HEK293 (cell line): ENCODE data around the gene HNRNPA0.

ENCODE experiments used
- CTCF ChIA-PET: fragments of 350-600 bp; formaldehyde crosslinking; extraction: SDS; loops from one replicate; lab custom pipeline; 2021; ENCODE audit warnings: antibody characterized with exemption; lab: Yijun Ruan, JAX
- POLR2A ChIA-PET: fragments of 300-600 bp; formaldehyde crosslinking; extraction: SDS; loops from one replicate; lab custom pipeline; 2020; ENCODE audit warnings: antibody characterized with exemption, inconsistent platforms; lab: Yijun Ruan, JAX
- H3K27ac ChIP-seq: fragments of 200-500 bp; sonication (Bioruptor generic); 2 replicates; pipeline ENCODE4 v1.5.1; 2014; ENCODE audit warnings: low read depth, low read length, control low read depth, inconsistent platforms; ENCODE audit errors: extremely low read depth
- H3K36me3 ChIP-seq, 2 experiments: fragments of 200-500 bp in 1 of 2; sonication (Bioruptor generic) in 1 of 2; 1 replicate in 1 of 2; 2 replicates in 1 of 2; pipeline ENCODE4 v1.5.1; 2014 to 2017; ENCODE audit warnings: inconsistent platforms in 2 of 2, low read length in 2 of 2; ENCODE audit not compliant: control insufficient read depth in 2 of 2, insufficient read depth in 1 of 2
- H3K4me1 ChIP-seq: fragments of 200-500 bp; sonication (Bioruptor generic); 2 replicates; pipeline ENCODE4 v1.5.1; 2014; ENCODE audit warnings: mild to moderate bottlenecking, low read length, inconsistent platforms; ENCODE audit not compliant: control insufficient read depth, insufficient read depth
- H3K4me3 ChIP-seq: 2 replicates; pipeline ENCODE4 v1.5.1; 2011; ENCODE audit warnings: low read depth, mild to moderate bottlenecking, control low read depth, low read length, moderate library complexity
- H3K9me3 ChIP-seq: fragments of 200-500 bp; sonication (Bioruptor generic); 2 replicates; pipeline ENCODE4 v1.5.1; 2014; ENCODE audit warnings: low read depth, low read length, inconsistent platforms; ENCODE audit not compliant: control insufficient read depth, insufficient read depth
- GFI1B ChIP-seq: fragments of 450-650 bp; formaldehyde crosslinking; IDR thresholded peaks from 2 replicates; pipeline ENCODE4 v1.5.1; 2016; ENCODE audit warnings: missing biosample characterization, missing genetic modification characterization
- KLF8 ChIP-seq: fragments of 450-650 bp; formaldehyde crosslinking; IDR thresholded peaks from 2 replicates; pipeline ENCODE4 v1.5.1; 2016; ENCODE audit warnings: missing biosample characterization, missing genetic modification characterization
- MYNN ChIP-seq: fragments of 450-650 bp; formaldehyde crosslinking; IDR thresholded peaks from 2 replicates; pipeline ENCODE4 v1.5.1; 2016; ENCODE audit warnings: missing biosample characterization, missing genetic modification characterization, borderline replicate concordance
- ZBTB7A ChIP-seq: fragments of 450-650 bp; formaldehyde crosslinking; IDR thresholded peaks from 2 replicates; pipeline ENCODE4 v1.5.1; 2016; ENCODE audit warnings: low read depth, missing biosample characterization, missing genetic modification characterization
- ZEB2 ChIP-seq: fragments of 450-650 bp; formaldehyde crosslinking; IDR thresholded peaks from 2 replicates; pipeline ENCODE4 v1.5.1; 2016; ENCODE audit warnings: missing biosample characterization, missing genetic modification characterization
- ZNF132 ChIP-seq: fragments of 450-650 bp; formaldehyde crosslinking; IDR thresholded peaks from 2 replicates; pipeline ENCODE4 v1.5.1; 2017; ENCODE audit warnings: missing biosample characterization, missing genetic modification characterization, borderline replicate concordance
- ZNF138 ChIP-seq: fragments of 450-650 bp; formaldehyde crosslinking; IDR thresholded peaks from 2 replicates; pipeline ENCODE4 v1.5.1; 2016; ENCODE audit warnings: missing biosample characterization, missing genetic modification characterization, borderline replicate concordance
- ZNF140 ChIP-seq: fragments of 450-650 bp; formaldehyde crosslinking; IDR thresholded peaks from 2 replicates; pipeline ENCODE4 v1.5.1; 2016; ENCODE audit warnings: missing biosample characterization, missing genetic modification characterization
- ZNF223 ChIP-seq: fragments of 450-650 bp; formaldehyde crosslinking; IDR thresholded peaks from 2 replicates; pipeline ENCODE4 v1.5.1; 2016; ENCODE audit warnings: missing biosample characterization, missing genetic modification characterization
- ZNF239 ChIP-seq: fragments of 450-650 bp; formaldehyde crosslinking; IDR thresholded peaks from 2 replicates; pipeline ENCODE4 v1.5.1; 2016; ENCODE audit warnings: missing biosample characterization, missing genetic modification characterization
- ZNF335 ChIP-seq: fragments of 450-650 bp; formaldehyde crosslinking; conservative IDR thresholded peaks from 2 replicates; pipeline ENCODE4 v1.5.1; 2016; ENCODE audit warnings: missing biosample characterization, missing genetic modification characterization
- ZNF558 ChIP-seq: fragments of 450-650 bp; formaldehyde crosslinking; IDR thresholded peaks from 2 replicates; pipeline ENCODE4 v1.5.1; 2016; ENCODE audit warnings: missing biosample characterization, missing genetic modification characterization
- ZNF701 ChIP-seq: fragments of 450-650 bp; formaldehyde crosslinking; IDR thresholded peaks from 2 replicates; pipeline ENCODE4 v1.5.1; 2016; ENCODE audit warnings: missing biosample characterization, missing genetic modification characterization
- ZNF792 ChIP-seq: fragments of 450-650 bp; formaldehyde crosslinking; IDR thresholded peaks from 2 replicates; pipeline ENCODE4 v1.5.1; 2016; ENCODE audit warnings: missing biosample characterization, missing genetic modification characterization
- ZNF837 ChIP-seq: fragments of 450-650 bp; formaldehyde crosslinking; IDR thresholded peaks from 2 replicates; pipeline ENCODE4 v1.5.1; 2016; ENCODE audit warnings: missing biosample characterization, missing genetic modification characterization
- TF ChIP-seq, protein P1 (sequence below): fragments of 450-650 bp; formaldehyde crosslinking; IDR thresholded peaks from 2 replicates; pipeline ENCODE4 v1.5.1; 2016; ENCODE audit warnings: missing biosample characterization, missing genetic modification characterization
- TF ChIP-seq, protein P2 (sequence below): fragments of 450-650 bp; formaldehyde crosslinking; IDR thresholded peaks from 2 replicates; pipeline ENCODE4 v1.5.1; 2016; ENCODE audit warnings: missing biosample characterization, missing genetic modification characterization
- TF ChIP-seq, protein P3 (sequence below): fragments of 450-650 bp; formaldehyde crosslinking; conservative IDR thresholded peaks from 2 replicates; pipeline ENCODE4 v1.5.1; 2016; ENCODE audit warnings: low read depth, missing biosample characterization, missing genetic modification characterization
- TF ChIP-seq, protein P4 (sequence below): fragments of 450-650 bp; formaldehyde crosslinking; IDR thresholded peaks from 2 replicates; pipeline ENCODE4 v1.5.1; 2016; ENCODE audit warnings: missing biosample characterization, missing genetic modification characterization
- TF ChIP-seq, protein P5 (sequence below): fragments of 450-650 bp; formaldehyde crosslinking; IDR thresholded peaks from 2 replicates; pipeline ENCODE4 v1.5.1; 2016; ENCODE audit warnings: missing biosample characterization, missing genetic modification characterization

The HNRNPA0 gene

DNA sequence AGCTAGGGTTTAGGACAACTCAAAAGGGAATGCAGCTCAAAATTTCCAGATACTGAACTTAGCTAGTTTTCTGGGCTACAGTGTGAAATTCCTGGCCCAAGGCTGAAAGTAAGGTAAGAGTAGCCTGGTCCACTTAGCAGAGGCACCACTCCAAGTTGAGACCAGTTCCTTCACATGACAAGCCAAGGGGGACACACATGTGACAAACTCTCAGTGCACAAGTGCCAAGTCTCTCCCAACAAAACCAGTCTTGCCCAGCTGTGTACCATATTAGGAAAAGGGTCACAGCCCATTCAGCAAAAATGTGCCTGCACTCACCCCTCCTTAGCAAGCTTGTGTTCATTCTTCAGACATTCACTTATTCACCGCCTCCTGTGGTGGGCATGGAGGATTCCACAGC lies 46.1 kb downstream of the HNRNPA0 start (continued):
- no peak for TF ChIP-seq KLF8
- TF ChIP-seq, protein P1, sequence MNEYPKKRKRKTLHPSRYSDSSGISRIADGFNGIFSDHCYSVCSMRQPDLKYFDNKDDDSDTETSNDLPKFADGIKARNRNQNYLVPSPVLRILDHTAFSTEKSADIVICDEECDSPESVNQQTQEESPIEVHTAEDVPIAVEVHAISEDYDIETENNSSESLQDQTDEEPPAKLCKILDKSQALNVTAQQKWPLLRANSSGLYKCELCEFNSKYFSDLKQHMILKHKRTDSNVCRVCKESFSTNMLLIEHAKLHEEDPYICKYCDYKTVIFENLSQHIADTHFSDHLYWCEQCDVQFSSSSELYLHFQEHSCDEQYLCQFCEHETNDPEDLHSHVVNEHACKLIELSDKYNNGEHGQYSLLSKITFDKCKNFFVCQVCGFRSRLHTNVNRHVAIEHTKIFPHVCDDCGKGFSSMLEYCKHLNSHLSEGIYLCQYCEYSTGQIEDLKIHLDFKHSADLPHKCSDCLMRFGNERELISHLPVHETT (tag by site-specific recombination): no peak

DNA sequence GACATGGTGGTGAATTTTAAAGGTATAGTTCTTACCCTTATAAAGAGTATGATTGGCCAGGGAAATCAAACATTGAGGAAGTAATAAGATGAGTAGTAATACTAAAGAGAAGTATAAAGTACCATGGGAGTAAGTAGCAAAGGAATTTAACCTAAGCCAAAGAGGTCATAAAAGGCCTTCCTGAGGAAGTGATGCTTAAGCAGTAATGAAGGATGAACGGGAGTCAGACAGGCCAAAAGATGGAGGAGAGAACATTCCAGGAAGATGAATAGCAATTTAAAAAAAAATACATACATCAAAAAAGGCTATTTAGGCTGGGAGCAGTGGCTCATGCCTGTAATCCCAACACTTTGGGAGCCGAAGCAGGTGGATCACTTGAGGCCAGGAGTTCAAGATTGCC lies 47.3 kb downstream of the HNRNPA0 start:
- Histone ChIP-seq H3K4me3 (no peak overlapping the region), H3K4me1 (no peaks in the 10 kb centered on the region), H3K36me3 (no peaks in the 10 kb centered on the region), H3K27ac (no peak overlapping the region), H3K9me3 (no peaks in the 10 kb centered on the region)
- ChIA-PET CTCF (no interaction called here), POLR2A (no interaction called here)
- TF ChIP-seq ZNF701: no peak
- no peak for TF ChIP-seq ZBTB7A (tag by site-specific recombination)
- no peak for TF ChIP-seq MYNN (tag by site-specific recombination)
- no peak for TF ChIP-seq ZNF792 (tag by site-specific recombination)
- TF ChIP-seq ZNF558 (tag by site-specific recombination): no peak
- no peak for TF ChIP-seq ZNF239
- no peak for TF ChIP-seq GFI1B (tag by site-specific recombination)
- no peak for TF ChIP-seq ZEB2 (tag by site-specific recombination)
- TF ChIP-seq ZNF140: no peak
- no peak for TF ChIP-seq ZNF132 (tag by site-specific recombination)
- TF ChIP-seq, protein P2, sequence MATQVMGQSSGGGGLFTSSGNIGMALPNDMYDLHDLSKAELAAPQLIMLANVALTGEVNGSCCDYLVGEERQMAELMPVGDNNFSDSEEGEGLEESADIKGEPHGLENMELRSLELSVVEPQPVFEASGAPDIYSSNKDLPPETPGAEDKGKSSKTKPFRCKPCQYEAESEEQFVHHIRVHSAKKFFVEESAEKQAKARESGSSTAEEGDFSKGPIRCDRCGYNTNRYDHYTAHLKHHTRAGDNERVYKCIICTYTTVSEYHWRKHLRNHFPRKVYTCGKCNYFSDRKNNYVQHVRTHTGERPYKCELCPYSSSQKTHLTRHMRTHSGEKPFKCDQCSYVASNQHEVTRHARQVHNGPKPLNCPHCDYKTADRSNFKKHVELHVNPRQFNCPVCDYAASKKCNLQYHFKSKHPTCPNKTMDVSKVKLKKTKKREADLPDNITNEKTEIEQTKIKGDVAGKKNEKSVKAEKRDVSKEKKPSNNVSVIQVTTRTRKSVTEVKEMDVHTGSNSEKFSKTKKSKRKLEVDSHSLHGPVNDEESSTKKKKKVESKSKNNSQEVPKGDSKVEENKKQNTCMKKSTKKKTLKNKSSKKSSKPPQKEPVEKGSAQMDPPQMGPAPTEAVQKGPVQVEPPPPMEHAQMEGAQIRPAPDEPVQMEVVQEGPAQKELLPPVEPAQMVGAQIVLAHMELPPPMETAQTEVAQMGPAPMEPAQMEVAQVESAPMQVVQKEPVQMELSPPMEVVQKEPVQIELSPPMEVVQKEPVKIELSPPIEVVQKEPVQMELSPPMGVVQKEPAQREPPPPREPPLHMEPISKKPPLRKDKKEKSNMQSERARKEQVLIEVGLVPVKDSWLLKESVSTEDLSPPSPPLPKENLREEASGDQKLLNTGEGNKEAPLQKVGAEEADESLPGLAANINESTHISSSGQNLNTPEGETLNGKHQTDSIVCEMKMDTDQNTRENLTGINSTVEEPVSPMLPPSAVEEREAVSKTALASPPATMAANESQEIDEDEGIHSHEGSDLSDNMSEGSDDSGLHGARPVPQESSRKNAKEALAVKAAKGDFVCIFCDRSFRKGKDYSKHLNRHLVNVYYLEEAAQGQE (tag by site-specific recombination): no peak
- TF ChIP-seq, protein P3, sequence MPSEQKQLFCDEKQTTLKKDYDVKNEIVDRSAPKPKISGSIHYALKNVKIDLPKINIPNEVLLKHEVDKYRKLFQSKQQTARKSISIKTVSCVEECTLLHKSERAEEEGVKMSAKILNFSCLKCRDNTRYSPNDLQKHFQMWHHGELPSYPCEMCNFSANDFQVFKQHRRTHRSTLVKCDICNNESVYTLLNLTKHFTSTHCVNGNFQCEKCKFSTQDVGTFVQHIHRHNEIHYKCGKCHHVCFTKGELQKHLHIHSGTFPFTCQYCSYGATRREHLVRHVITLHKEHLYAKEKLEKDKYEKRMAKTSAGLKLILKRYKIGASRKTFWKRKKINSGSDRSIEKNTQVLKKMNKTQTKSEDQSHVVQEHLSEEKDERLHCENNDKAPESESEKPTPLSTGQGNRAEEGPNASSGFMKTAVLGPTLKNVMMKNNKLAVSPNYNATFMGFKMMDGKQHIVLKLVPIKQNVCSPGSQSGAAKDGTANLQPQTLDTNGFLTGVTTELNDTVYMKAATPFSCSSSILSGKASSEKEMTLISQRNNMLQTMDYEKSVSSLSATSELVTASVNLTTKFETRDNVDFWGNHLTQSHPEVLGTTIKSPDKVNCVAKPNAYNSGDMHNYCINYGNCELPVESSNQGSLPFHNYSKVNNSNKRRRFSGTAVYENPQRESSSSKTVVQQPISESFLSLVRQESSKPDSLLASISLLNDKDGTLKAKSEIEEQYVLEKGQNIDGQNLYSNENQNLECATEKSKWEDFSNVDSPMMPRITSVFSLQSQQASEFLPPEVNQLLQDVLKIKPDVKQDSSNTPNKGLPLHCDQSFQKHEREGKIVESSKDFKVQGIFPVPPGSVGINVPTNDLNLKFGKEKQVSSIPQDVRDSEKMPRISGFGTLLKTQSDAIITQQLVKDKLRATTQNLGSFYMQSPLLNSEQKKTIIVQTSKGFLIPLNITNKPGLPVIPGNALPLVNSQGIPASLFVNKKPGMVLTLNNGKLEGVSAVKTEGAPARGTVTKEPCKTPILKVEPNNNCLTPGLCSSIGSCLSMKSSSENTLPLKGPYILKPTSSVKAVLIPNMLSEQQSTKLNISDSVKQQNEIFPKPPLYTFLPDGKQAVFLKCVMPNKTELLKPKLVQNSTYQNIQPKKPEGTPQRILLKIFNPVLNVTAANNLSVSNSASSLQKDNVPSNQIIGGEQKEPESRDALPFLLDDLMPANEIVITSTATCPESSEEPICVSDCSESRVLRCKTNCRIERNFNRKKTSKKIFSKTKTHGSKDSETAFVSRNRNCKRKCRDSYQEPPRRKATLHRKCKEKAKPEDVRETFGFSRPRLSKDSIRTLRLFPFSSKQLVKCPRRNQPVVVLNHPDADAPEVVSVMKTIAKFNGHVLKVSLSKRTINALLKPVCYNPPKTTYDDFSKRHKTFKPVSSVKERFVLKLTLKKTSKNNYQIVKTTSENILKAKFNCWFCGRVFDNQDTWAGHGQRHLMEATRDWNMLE (tag by site-specific recombination): no peak
- TF ChIP-seq ZNF138: no peak

DNA sequence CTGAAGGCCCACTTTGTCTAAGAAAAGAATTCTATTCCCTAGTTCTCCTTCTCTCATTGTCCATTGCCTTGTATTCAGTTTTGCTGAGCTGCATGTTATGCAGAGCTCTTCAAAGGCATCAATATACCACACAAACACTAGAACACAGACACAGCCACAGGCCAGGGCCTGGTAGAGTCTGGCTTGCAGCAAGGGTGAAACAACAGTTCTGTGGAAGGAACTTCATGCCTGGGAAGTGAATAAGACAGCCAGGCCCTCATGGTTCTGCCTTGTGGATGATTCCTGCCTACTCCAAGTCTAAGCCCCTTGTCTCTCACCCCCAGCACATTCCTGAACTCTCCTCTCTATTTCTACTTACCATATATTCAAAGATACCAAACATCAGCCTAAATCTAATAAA lies 49.1 kb downstream of the HNRNPA0 start:
- Histone ChIP-seq H3K4me1 (no peaks in the 10 kb centered on the region), H3K9me3 (no peaks in the 10 kb centered on the region), H3K36me3 (no peaks in the 10 kb centered on the region), H3K27ac (no peak overlapping the region), H3K4me3 (no peak overlapping the region)
- POLR2A ChIA-PET: no interaction called here
- CTCF ChIA-PET: no interaction called here
- TF ChIP-seq ZNF223: no peak
- no peak for TF ChIP-seq ZNF837 (tag by site-specific recombination)
- TF ChIP-seq, protein P4, sequence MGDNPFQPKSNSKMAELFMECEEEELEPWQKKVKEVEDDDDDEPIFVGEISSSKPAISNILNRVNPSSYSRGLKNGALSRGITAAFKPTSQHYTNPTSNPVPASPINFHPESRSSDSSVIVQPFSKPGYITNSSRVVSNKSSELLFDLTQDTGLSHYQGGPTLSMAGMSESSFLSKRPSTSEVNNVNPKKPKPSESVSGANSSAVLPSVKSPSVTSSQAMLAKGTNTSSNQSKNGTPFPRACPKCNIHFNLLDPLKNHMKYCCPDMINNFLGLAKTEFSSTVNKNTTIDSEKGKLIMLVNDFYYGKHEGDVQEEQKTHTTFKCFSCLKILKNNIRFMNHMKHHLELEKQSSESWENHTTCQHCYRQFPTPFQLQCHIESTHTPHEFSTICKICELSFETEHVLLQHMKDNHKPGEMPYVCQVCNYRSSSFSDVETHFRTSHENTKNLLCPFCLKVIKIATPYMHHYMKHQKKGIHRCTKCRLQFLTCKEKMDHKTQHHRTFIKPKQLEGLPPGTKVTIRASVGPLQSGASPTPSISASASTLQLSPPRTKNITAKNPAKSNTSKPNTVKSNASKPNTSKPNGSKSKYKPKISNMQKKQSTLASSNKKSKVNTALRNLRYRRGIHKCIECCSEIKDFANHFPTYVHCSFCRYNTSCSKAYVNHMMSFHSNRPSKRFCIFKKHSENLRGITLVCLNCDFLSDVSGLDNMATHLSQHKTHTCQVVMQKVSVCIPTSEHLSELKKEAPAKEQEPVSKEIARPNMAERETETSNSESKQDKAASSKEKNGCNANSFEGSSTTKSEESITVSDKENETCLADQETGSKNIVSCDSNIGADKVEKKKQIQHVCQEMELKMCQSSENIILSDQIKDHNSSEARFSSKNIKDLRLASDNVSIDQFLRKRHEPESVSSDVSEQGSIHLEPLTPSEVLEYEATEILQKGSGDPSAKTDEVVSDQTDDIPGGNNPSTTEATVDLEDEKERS: no peak
- TF ChIP-seq, protein P5, sequence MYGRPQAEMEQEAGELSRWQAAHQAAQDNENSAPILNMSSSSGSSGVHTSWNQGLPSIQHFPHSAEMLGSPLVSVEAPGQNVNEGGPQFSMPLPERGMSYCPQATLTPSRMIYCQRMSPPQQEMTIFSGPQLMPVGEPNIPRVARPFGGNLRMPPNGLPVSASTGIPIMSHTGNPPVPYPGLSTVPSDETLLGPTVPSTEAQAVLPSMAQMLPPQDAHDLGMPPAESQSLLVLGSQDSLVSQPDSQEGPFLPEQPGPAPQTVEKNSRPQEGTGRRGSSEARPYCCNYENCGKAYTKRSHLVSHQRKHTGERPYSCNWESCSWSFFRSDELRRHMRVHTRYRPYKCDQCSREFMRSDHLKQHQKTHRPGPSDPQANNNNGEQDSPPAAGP (tag by site-specific recombination): no peak
- no peak for TF ChIP-seq ZNF239
- no peak for TF ChIP-seq ZNF335 (tag by site-specific recombination)
